ENCODE data around the gene C6orf136.

Gene C6orf136

DNA sequence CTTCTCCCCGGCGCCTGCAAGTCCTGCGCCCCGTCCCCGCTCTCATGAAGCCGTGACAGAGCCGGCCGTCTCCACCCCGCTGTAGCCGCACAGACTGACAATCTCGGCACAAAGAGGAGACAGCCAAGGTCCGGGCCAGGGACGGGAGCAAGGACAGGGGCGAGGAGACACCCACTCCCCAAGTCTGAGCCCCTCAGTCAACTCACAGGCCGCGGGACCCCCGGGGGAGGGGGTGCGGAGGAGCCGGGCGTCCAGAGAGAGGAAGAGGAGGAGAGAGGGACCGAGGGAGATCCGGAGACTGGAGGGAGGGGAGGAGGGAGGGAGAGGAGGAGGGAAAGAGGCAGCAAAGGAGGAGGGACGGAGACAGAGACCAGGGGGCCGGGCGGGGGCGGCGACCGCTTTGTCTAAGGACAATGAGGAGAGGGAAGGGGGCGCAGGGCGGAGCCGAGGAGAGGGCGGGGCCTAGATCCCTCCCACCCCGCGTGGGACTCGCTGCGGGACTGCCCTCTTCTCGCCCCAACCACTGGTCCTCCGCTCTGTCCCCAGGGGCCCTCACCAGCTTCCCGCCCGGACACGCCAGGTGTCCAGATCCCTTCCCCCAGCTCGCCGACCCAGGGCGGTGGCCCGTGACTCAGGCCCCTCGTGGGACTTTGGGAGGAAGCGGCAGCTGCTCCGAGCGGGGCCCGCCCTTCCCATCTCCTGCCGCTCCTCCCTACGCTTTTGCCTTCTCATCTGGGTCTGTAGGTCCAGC is 40.1 kb downstream of the C6orf136 start:
- DNase-seq, result peak; percentile 92 to 94

DNA sequence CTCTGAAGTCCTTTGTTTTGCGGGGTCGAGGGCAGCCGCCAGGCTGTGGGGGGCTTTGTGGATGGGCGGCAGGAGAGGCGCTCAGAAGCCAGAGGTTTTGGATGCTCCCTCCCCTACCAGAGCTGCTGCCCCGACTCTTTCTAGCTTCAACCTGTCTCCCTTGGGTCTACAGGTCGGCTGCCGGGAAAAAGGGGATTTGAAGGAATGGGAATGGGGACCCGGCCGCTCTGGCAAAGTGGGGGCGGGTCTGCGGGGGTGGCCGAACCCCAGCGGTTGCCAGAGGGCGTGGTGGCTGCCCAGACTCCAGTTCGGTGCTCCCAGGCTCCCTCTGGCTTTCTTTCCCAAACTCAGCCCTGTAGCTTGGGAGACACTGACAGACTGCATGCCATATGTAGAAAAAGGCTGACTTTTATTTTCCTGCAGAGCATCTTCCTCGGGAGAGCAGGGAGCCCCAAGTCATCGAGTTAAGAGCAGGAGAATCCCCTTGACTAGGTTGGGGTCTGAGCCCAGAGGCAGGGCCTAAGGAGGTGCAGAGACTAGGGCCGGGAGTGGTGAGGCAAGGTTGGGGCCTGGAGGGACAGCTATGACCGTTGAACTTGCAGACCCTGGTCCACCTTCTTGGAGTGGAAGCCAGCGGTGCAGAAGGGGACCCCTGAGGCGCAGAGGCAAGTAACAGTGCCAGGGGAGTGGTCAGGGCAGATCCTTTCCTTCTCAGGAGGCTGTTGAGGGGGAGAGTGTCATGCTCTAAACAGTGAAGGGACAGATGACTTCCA is 40.9 kb downstream of the C6orf136 start:
- no peak for DNase-seq

DNA sequence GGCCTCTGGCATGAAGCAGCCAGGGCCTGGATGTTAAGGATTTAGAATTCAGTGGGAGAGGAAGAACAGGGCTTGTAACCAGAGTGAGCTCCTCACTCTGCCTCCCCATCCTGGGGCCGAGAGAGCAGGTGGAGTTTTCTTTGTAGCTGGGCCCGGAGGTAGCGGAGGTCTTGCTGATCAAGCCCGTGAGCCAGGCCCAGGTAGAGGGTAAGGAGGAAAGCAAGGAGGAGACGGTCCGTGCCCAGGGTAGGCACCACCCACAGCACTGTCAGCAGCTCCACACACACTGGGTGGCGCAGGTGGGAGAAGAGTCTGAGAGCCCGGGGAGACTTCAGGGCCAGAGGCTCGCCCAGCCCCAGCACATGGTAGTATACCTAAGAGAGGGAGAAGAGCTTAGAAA is 41.6 kb downstream of the C6orf136 start:
- no peak for DNase-seq

DNA sequence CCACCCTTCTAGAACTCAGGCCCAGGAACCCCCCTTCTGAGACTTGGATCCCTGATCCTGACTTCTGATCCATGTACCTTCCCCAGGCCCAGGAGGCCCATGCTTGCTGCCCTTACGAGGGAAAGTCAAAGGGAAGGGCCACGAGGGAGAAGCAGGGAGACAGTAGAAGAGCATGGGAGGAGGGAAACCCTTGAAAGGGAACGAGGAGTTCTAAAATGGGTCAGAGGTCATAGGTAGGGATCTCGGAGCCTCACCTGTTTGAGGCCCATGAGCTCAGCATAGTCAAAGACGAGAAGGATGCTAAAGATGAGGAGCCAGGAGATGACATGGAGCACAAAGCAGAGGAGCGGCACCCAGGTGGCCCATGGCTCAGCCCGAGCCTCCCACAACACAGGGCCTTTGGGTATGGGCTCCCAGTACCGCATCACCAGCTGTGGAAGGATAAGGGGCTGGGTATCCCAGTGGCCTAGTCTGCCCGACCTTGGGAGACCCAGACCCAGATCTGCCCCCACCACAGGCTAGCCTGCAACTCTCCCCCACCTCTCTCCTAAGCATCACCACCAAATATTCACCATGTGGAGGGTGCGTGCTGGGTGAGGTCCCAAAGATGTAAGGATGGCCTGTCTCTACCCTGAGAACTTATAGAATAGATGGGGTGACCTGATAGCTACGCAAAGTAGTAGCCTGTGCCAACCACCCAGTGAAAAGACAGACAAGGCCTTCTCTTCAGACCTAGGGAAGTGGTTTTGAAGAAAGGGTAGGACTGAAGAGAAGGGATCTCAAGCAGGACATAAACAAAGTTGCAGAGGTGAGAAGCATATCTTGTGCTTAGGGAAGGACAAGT is 42.3 kb downstream of the C6orf136 start:
- no peak for DNase-seq

DNA sequence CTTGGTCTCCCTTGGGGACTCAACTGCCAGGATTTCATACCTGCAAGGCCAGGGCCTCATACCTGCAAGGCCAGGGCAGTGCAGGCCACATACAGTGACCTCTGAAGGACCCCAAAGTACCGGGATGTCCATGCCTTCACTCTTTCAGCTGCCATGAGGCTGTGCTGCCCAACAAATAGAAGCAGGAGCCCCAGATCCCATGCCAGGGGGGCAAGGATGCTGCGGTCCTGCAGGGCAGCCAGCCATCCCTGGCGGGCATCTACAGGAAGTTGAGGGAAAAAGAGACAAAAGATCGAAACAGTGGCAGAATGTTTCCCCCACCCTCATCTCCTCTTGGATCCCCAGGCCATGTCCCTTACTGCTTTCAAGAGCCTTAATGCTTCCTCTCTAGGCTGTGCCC is 43.1 kb downstream of the C6orf136 start:
- DNase-seq, result no peak

DNA sequence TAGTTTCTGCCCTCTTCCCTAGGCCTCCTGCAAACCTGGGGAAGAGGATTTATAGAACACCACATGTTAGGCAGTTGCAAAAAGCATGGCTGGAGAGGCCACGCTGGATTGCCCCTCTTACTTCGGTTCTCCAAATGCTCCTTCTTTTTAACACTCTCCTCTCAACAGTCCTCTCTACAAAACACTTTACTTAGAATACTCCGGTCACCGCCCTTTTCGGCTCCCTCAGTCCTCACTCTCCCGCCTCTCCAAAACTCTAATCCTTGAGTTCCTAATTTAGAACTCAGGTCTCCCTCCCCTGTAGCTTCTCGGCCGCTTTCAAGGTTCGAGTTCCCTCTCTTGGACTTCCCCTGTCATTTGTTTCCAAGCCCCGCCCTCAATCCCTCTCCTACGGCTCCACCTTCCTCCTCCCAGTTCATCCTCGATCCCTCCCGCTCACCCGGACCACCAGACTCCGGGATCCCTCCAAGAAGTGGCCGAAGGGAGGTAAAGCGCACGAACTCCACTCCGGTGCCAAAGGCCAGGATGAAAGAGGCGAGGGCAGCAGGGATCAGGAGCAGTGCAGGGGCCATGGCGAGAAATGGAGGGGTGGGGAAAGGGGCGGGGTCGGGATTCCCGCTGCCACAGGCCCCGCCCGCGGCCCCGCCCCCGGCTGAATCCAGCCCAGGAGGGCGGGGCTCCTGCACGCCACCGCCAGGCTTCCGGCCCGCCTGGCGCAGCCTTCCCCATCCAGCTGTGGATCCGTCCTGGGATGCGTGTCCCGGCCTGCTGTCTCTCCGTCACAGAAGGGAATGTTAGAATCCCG is 43.7 kb downstream of the C6orf136 start, which contains the start of gene NRM:
NRM (minus strand) TSS at position 582 of the 805 bp plus-strand sequence; CDS start at position 572, 10 bp downstream.
- DNase-seq, result peak; percentile 78 to 88

DNA sequence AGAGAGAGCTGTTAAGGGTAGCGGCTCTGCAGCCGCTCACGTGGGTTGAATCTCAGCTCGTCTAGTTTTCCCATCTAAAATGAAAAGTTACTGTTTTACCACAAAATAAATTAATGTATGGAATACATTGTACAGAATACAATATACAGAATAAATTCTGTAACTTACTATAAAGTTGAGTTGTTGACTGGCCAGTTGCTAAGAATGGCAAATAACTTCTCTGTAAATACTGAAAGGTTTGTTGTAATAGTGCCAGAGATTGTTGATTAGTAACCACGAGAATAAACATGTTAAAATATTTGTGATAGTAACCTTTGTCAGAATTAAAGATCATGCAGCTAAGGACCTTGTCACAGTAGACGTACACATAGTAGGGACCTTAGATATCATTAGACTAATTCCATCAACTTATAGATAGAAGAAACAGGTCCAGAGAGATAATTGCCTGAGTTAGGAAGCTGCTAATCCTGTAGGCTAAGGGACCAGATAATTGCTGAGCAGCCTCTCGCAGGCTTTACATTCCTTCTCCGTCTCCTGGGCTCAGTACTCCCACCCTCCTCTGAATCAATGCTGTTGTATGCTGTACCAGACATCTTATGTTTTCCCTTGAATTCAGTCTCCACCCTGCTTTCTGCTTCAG is 44.4 kb downstream of the C6orf136 start:
- no peak for DNase-seq

DNA sequence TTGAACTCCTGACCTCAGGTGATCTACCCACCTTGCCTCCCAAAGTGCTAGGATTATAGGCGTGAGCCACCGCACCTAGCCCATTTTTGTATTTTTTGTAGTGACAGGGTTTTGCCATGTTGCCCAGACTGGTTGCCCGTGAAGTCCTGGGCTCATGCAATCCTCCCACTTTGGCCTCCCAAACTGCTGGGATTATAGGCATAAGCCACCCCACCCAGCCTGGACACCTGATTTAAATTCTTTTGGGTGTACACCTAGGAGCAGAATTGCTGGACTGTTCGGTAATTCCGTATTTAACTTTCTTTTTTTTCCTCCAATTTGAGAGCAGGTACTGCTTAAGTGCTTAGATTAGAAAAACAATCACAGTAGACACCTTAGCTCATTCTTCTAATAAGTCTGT is 49.5 kb downstream of the C6orf136 start:
- DNase-seq, result no peak

DNA sequence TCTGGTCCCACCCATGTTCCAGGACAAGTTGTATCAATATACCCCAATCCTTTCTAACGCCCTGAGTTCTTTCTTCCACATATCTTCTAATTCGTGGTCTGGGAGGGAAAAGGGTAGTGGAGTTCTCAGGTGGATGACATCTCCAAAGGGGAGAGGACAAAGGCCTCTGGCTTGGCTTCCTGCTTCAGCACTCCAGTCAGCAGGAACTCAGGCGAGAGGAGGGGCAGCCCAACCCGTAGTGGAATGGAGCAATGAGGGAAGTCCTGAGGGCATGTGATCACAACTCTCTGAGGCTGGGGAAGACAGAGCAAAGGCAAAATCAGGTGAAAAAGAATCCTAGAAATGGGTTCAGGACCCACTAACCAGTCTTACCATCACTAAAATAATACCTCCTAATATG is 53.4 kb downstream of the C6orf136 start:
- DNase-seq, result peak; percentile 65 to 80

Data from inflammatory macrophage (primary cell).